Mucosa of descending colon (tissue), 3 donors: ENCODE data around the gene WNT6. TPM values are rescaled to one million over a fixed set of nuclear protein-coding genes. Genes with fewer than 3 reads are reported as not detected.

Source experiments
- ATAC-seq: fragments of 200-7000 bp; cut with Tn5 transposase; one replicate; pipeline ENCODE4 v1.9.1; 2020; ENCODE audit warnings: mild to moderate bottlenecking, moderate library complexity
- DNase-seq, 3 donors: peaks; one replicate each; pipeline ENCODE4 v3.0.0-alpha.2; 2020
- H3K36me3 ChIP-seq: fragments of 200-600 bp; one replicate; pipeline ENCODE4 v1.8.0; 2021; ENCODE audit warnings: low read depth, mild to moderate bottlenecking
- H3K4me1 ChIP-seq: fragments of 200-600 bp; one replicate; pipeline ENCODE4 v1.8.0; 2021; ENCODE audit warnings: low read depth, mild to moderate bottlenecking
- H3K4me3 ChIP-seq: fragments of 200-600 bp; one replicate; pipeline ENCODE4 v1.8.0; 2021; ENCODE audit warnings: mild to moderate bottlenecking
- H3K9me3 ChIP-seq: fragments of 200-600 bp; one replicate; pipeline ENCODE4 v1.8.0; 2021; ENCODE audit warnings: mild to moderate bottlenecking
- CTCF ChIP-seq: fragments of 200-600 bp; IDR thresholded peaks from one replicate; pipeline ENCODE4 v1.8.0; 2022; ENCODE audit warnings: antibody characterized with exemption, mild to moderate bottlenecking
- intact Hi-C, 2 donors: fragments of 100-400 bp; cut with DNase I in 1 of 2; cut with micrococcal nuclease in 1 of 2; formaldehyde crosslinking; loops; one replicate each; pipeline versions ENCODE4 v1.11.0 to v1.11.1; 2022; cut with DNase I, micrococcal nuclease
- microRNA-seq: library from miRNA; unstranded; fragments of <30 nt; microRNA quantifications from one replicate; pipeline ENCODE4, GENCODE V29; 2019
- total RNA-seq, 3 donors: library from RNA; stranded (reverse); fragmentation: NEBNext Ultra II Directional in 2 of 3; extraction: Animal tissue kit (Norgen Biotek cat#: 25700) in 2 of 3; gene quantifications; one replicate each; pipeline versions ENCODE4 v1.2.1 to v1.2.4, GENCODE V29; 2021 to 2023
- donor health status: DM: no; HTN: no; CAD: no; lungs with moderate emphysema.
- donor health status: DM: no; HTN: no; CAD: no.
- donor health status: DM: no; HTN: yes; CAD: no.

Gene WNT6
- total RNA-seq, 3 donors from 2014 or later = 0.39 to 5.7 (median 0.41) TPM

GRCh38 chr2:218908721-218909619 is 49.4 kb downstream of the WNT6 start:
- intact Hi-C loops = no loop called here
- peak; percentile 99 for ATAC-seq
- Histone ChIP-seq H3K9me3 (no peaks in the 10 kb centered on the region), H3K36me3 (no peaks in the 10 kb centered on the region), H3K4me3 (no peak overlapping the region), H3K4me1 (peaks cover 6% of the 10 kb centered on the region)
- no peak for TF ChIP-seq CTCF
- peak; percentile 94 for DNase-seq

DNA sequence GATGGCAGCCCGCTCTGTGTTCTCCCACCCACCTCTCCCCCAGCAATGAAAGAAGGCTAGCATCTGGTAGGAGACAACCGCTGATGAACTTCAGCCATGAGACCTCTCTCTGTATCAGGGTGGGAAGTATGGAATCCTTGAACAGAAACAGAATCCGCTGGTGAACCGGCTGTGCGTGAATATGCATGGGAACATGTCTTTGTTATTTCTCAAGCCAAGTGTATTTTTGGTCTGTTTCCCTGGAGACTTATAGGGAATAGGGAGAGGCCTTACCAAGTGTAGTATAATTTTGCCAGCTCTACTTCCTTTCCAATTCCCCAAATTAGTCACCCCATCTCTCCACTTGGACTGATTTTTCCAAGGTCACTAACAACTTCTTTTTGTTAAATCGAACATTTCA is 51.1 kb downstream of the WNT6 start:
- intact Hi-C loops = no loop called here
- Histone ChIP-seq H3K4me3 (no peak overlapping the region), H3K9me3 (no peaks in the 10 kb centered on the region), H3K36me3 (no peaks in the 10 kb centered on the region), H3K4me1 (peaks cover 6% of the 10 kb centered on the region)
- no peak for ATAC-seq
- no peak for TF ChIP-seq CTCF
- no peak for DNase-seq

DNA sequence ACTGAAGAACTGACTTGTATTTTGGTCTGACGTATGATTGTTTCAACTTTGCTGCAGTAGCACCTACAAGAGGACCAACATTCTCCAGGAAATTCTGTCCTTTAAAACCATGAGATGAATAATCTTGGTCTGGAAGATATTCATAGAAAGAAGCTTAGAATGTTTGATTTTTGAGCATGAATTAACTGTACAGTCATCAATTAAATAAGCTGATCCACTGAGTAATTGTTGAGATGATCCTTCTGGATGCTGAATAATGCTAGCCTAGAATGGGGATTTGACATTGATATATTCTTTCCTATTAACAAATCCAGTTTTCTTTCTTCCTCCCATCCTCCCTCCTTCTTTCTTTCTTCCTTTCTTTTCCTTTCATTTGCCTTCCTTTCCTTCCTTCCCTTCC is 60.9 kb downstream of the WNT6 start:
- peaks cover 4% of the 10 kb centered on the region for H3K9me3 ChIP-seq
- DNase-seq (no peak), ATAC-seq (no peak)
- no peak overlapping the region for H3K4me3 ChIP-seq
- TF ChIP-seq CTCF = no peak
- H3K36me3 ChIP-seq = no peaks in the 10 kb centered on the region
- H3K4me1 ChIP-seq = no peaks in the 10 kb centered on the region
- intact Hi-C loops = no loop called here

Small RNA genes within 50 kb of the gene (microRNA-seq; reads per million reads assigned to microRNA genes)
- not detected for gene MIR9500

Other genes with a start within 250 kb of the WNT6 start
- gene ZNF142, start 200.2 kb upstream of the WNT6 start, total RNA-seq = 10 to 100 TPM; 16.4 to 25.0 (median 19.7) TPM
- gene BCS1L, start 200.1 kb upstream of the WNT6 start, total RNA-seq = 10 to 100 TPM; 32.9 to 54.0 (median 39.8) TPM
- 10 to 100 TPM; 11.5 to 21.2 (median 15.5) TPM for gene RNF25, start 187.8 kb upstream of the WNT6 start, total RNA-seq
- gene STK36, start 187.7 kb upstream of the WNT6 start, total RNA-seq = 10 to 100 TPM; 24.6 to 48.5 (median 35.1) TPM
- 10 to 100 TPM; 21.0 to 30.1 (median 23.8) TPM for gene TTLL4, start 149.0 kb upstream of the WNT6 start, total RNA-seq
- 10 to 100 TPM; 31.0 to 70.0 (median 37.7) TPM for gene CYP27A1, start 77.7 kb upstream of the WNT6 start, total RNA-seq
- not detected for gene PRKAG3, start 28.0 kb upstream of the WNT6 start, total RNA-seq
- 1 to 10 TPM in 1 of 3 donors, under 1 TPM in 2; 0.17 to 1.1 (median 0.22) TPM for gene WNT10A, start 21.0 kb downstream of the WNT6 start, total RNA-seq
- 1 to 10 TPM in 1 of 3 donors, under 1 TPM in 2; 0.38 to 1.4 (median 0.39) TPM for gene CDK5R2, start 99.9 kb downstream of the WNT6 start, total RNA-seq
- gene FEV, start 125.4 kb downstream of the WNT6 start, total RNA-seq = 1 to 10 TPM in 2 of 3 donors, under 1 TPM in 1; 0.63 to 2.7 (median 1.8) TPM
- 1 to 10 TPM; 1.2 to 6.1 (median 5.0) TPM for gene CRYBA2, start 133.6 kb downstream of the WNT6 start, total RNA-seq
- under 1 TPM; 0.09 to 0.46 (median 0.27) TPM for gene CFAP65, start 181.7 kb downstream of the WNT6 start, total RNA-seq
- gene IHH, start 201.1 kb downstream of the WNT6 start, total RNA-seq = 10 to 100 TPM; 31.0 to 91.2 (median 57.6) TPM